ENCODE data around the gene ANKHD1.

ANKHD1 gene

DNA sequence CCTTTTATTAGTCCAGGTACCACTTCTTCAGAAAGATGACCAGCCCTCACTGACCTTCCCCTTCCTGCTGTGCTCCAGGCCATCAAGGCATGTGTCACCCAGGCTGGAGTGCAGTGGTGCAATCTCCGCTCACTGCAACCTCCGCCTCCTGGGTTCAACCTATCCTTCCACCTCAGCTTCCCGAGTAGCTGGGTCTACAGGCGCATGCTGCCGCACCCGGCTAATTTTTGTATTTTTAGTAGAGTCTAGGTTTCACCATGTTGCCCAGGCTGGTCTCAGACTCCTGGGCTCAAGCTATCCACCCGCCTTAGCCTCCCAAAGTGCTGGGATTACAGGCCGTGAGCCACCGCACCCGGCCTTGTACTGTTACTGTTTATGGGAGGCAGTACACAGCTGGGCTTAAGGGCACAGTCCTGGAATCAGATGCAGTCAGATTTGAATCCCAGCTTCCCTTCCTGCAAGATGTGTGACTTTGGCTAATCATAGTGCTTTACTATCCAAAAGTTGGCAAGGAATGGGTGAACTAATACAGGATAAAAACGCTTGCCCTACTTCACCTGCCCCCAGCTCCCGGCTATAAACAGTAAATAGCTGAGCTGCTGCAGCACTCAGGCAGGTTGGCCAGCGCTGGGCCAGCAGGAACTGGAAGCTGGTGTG is 145.3 kb downstream of the ANKHD1 start:
- no peak for DNase-seq (ENCODE audit: low read depth)

DNA sequence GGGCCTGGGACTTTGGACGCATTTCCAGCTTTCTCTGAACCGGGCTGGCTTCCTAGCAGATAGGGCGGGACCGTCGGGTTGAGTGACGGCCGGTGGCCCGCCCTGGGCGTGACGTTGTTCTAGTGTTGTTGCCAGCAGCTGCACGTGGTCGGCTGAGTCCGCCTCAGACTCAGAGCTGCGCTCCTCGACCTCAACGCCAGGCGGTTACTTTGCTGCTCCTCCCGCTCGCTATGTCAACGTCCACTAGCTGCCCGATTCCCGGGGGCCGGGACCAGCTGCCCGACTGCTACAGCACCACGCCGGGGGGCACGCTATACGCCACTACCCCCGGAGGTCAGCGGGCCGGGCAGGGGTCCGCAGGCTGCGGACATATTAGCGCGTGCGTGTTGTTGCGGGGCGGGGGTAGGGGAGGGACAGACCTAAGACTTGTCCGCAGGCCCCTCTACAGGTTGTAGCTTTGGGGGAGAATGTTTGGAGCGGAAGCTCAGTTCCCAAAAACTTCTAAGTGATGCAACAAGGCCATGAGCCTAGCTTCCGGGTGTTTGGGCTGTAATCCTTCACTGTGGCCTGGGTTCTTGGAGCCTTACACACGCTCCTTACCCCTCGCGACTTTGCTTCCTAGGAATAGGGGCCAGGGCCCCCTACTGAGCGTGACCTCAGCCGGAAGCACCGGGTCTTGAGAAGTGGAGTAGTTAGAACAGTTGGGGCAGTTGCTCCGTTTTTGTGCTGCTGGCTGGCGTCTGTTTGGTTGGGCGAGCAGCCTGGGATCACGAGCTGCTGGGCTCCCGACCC is 146.1 kb downstream of the ANKHD1 start, which contains the start of gene EIF4EBP3:
TSS of gene EIF4EBP3 (plus strand) at position 155 of the 792 bp plus-strand sequence. CDS start at position 231, 76 bp downstream.
- peak; percentile 77 for DNase-seq (ENCODE audit: low read depth)

DNA sequence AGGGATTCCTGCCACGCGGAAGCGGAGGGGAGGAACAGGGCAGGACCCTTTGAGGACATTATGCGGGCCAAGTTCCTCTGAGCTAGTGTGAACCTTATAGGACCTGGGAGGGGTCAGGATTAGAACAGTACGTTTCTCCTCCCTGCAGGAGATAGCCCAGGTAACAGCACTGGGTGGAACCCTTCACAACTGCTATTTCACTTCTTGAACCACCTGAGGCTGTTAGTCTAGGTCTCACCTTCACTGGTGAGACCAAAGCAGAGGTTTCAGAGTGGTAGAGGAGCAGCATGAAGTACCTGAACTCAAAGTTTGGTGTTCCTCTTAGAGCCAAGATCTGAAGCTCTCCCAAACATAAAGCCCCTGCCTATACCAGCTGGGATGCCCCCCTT is 146.7 kb downstream of the ANKHD1 start:
- DNase-seq (ENCODE audit: low read depth) = no peak

DNA sequence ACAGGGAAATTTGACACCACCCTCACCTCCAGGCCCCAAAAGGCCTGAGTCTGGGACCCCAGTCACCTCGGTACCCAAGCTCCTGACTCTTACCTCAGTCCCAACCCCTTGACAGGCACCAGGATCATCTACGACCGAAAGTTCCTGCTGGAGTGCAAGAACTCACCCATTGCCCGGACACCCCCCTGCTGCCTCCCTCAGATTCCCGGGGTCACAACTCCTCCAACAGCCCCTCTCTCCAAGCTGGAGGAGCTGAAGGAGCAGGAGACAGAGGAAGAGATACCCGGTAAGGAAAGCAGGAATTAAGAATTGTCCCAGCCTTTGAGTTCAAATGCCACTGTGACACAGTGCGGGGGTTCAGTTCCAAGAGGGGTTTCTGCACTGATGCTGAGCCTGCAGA is 147.2 kb downstream of the ANKHD1 start:
- DNase-seq (ENCODE audit: low read depth) = no peak

DNA sequence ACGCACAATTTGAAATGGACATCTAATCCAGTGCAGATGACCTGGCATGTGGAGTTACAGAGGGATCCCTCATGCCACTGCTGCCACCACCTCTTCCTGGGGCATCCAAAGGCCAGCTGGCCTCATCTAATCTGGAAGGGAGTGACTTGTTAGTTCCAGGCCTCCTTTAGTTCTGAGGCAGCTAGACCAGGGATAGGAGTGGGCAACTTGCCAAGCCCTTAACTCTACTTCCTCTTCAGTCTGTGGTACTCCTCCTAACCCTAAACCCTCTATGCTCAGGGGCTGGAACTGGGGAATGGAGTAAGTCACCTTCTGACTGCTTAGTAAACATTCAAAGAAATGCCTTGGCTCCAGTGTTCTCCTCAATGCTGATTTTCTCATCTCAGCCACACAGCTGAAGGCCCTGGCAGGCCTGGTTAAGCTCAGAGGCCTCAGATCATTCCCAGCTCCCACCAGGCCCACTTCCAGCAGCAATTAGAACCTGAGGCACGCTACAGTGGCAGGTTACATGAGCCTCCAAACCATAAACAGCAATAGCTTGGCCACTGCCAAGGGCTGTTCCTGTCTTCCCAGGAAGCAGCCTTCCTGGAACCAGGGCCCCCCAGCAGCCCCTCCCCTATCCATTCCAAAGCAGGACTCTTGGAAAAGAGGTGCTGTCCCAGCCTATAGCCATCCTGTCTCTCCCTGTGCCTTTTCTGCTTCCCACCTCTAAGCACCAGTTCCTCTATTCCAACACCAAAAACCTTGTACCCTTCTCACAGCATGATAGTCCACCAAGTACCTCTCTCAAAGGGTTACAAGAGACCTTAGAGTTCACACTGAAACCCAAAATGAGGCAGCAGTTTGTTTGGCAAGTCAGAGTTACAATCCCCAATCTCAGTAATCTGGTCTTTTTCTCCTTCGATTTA is 147.9 kb downstream of the ANKHD1 start:
- no peak for DNase-seq (ENCODE audit: low read depth)

DNA sequence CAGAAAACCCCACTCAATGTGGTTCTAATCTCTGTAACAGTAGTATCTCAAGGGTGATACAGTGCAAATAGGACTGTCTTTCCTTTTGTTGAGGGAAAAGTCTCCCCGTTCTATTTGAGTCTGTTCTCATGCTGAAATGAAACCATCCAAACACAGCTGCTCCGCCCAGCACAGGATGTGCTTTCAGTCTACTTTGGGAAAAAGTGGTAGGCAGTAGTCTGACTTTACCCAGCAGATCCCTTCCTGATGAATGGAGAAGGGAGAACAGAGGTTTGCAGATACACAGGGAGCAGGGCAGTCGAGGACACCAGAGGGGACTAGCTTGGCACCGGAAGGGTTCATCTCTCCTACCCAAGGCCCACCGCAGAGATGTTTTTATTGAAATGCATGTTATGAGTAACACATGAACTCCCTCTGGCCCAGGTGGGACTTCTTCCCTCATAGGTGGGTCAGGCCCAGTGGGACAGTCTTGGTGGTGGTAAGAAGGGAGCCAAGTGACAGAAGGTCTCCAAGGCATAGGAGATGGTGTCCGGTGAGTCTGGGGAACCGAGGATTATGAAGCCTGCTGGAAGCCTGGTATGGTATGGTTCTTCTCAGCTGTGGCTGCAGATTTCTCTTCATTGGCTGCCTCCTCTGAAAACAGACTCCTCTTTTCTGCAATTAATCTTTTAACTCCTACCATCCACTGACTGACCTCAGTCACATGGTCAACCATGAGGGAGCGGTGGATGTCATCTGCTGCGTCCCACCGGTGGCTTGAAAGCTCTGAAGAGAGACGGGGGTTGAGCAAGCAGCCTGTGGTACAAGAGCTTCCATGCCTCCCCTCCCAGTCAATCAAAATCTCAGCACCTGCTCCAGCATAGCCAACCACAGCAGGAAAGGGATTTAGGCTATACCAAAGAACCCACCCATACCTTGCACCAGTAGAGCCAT is 148.8 kb downstream of the ANKHD1 start:
- DNase-seq (ENCODE audit: low read depth) = no peak

DNA sequence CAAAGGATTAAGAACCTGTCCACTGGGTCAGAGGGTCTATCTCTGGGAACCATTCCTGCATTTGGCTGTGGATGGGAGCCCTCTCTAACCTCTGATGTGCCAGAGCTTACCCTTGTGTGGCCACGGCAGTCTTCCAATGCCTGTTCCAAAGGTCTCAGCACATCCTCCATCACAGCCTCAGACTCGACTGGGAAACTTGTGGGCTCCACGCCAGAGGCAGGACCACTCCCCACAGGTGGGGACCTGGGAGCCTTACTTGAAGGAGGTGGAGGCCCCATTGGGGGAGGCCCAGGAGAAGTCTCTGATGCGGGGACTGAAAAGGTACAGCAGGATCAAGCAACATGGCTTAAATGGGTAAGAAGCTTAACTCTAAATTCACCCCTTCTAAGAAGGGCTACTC is 150.2 kb downstream of the ANKHD1 start:
- no peak for DNase-seq (ENCODE audit: low read depth)

DNA sequence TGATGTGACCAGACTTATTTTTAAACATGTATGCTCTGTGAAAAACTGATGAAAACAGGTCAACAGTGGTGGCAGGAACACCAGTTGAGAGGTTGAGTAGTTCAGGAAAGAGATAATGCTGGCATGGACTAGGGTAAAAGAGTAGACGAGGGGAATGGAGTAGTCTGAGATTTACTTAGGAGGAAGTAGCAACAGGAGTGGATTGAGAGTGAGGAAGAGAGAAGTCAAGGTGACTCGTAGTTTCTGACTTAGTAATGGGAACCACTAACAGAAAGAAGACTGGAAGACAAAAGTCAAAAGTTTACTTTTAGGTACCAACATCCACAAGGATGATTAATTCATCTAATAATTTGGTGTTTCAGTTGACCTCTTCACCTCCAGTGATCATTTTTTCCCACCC is 152.0 kb downstream of the ANKHD1 start:
- no peak for DNase-seq (ENCODE audit: low read depth)

DNA sequence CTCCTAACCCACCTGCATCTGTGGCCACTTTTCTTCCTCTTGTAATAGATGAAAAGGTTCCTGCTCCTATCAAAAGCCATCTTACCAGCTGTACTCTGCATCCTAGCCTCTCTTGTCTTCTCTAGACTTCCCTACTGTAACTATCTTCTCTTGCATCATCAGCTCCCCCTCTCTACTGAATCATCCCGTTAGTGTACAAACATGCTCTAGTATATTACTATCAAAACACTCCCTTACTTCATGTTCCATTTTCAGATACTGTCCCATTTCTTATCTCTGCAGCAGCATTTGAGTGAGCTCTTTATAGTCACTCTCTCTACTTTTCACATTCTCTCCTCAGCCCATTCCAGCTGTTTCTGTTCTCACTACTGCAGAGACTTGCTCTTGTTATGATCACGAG is 152.8 kb downstream of the ANKHD1 start:
- no peak for DNase-seq (ENCODE audit: low read depth)

DNA sequence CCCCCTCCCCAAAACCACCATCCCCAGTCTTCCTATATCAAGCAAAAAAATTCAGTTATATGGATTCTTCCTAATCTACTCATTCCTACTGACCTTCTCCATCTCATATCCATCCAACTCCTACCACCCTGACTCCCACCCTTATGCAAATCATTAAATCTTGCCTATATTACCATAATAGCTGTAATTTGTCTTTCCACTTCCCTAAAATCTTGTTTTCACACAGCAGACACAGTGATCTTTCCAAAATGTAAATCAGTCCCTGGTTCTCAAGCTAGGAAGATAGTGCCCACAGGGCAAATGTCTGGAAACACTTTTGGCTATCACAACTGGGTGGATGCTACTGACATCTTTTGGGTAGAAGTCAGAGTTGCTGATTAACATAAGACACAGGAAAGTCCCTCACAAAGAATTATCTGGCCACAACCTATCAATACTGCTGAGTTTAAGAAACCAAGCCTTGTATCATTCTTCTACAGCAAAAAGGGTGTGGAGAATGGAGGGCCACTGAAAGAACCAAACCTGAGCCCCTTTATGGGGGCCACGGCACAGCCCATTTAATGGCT is 154.2 kb downstream of the ANKHD1 start:
- DNase-seq (ENCODE audit: low read depth) = no peak

DNA sequence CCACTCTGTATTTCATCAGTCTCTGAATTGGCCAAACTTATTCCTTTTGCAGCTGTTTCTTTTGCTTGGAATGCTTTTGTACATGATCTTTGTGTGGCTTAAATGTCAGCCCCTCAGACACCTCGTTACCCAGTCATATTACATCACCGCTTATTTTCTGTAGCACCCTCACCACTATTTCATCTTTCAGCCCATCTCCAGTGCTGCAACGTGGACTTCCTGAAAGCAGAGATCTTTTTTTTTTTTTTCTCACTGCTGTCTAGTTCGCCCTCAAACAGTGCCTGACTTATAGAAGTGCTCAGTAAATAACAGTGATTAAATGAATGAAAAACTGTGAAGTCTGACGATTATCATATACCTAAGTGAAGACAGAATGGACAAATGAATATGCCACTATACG is 154.8 kb downstream of the ANKHD1 start:
- DNase-seq (ENCODE audit: low read depth) = no peak

DNA sequence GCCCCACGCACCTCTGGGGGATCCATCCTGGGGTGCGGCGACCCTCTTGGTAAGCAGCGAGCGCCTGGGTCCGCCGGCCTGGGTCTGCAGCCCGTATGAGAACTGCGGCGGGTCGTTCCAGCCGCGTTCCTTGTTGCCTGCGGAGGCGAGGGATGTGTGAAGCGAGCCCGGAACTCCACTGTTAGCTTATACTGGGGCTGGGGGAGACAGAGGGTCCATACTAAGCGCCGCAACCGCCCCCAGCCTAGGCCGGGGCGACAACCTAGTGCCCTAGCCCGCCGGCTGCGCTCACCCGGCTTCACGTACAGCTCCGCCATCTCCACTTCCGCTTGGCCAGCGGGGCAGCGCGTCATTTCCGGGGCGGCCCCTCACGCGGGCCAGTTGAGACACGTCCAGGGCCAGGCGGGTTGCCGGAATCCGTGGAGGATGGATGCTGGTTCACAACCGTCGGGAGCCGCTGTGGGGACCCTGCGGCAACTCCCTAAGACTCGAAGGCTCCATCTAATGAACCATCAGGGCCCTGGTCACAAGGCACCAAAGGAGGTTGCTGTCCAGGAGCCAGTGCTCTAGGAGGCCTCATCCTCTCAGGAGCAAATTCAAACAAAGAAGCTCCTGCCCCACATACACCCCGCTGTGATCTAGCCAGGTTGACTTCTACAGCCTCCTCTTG is 155.6 kb downstream of the ANKHD1 start, which contains the start of gene SRA1:
TSS of gene SRA1 (minus strand) at position 338 of the 670 bp plus-strand sequence. CDS start at position 317, 21 bp downstream.
- DNase-seq (ENCODE audit: low read depth) = peak; percentile 84

DNA sequence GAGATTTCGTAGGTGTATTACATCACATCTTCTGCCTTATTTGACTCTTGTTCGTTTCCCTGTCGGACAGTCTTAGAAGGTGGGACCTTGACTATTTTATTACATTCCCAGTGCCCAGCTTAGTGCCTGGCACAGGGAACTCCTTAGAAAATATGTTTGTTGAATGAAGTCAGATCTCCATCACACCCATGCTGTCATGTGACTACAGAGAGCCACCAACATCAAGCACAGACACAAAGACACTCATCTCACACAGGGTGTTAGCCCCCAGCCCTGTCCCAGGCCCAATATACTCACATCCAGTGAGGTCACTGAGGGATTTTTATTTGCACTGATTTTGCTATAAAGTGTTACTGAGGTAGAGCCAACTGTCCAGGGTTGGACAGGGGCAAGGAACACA is 156.3 kb downstream of the ANKHD1 start:
- DNase-seq (ENCODE audit: low read depth) = no peak

DNA sequence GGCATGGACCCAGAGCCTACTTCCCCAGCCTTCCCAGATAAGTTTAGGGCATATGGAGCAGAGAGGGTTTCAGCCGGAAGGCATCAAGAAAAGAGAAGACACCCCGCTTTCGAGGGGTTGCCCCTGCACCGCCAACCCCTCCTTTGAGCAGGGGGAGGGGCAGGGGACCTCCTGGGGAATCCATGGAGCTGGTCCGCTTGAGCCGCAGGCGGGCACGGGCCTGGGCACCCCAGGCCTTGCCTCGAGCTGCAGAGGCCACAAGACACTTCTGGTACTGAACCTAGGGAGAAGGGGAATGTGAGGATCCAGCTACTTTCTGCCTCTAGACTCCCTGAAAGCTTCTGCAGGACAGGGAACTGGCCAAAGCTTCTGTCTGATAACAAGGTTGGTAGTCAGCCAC is 156.9 kb downstream of the ANKHD1 start:
- DNase-seq (ENCODE audit: low read depth) = no peak

DNA sequence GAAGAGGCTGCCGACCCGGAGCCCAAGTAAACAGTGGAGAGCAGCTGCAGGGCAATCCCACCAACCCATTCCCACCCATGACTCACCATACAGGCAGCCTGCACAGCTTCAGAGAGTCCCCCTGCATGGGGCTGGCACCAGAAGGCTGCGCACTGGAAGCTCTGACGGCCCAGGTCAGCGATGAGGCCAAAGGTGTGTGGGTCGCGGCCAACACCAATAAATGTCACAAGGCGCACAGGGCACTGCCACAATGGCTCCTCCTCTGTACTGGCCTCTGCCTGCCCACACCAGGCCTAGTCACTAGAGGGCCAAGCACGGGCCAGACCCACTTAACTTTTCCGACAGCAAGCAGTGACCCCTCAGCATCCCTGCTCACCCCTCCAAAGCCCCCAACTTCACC is 158.6 kb downstream of the ANKHD1 start:
- no peak for DNase-seq (ENCODE audit: low read depth)

DNA sequence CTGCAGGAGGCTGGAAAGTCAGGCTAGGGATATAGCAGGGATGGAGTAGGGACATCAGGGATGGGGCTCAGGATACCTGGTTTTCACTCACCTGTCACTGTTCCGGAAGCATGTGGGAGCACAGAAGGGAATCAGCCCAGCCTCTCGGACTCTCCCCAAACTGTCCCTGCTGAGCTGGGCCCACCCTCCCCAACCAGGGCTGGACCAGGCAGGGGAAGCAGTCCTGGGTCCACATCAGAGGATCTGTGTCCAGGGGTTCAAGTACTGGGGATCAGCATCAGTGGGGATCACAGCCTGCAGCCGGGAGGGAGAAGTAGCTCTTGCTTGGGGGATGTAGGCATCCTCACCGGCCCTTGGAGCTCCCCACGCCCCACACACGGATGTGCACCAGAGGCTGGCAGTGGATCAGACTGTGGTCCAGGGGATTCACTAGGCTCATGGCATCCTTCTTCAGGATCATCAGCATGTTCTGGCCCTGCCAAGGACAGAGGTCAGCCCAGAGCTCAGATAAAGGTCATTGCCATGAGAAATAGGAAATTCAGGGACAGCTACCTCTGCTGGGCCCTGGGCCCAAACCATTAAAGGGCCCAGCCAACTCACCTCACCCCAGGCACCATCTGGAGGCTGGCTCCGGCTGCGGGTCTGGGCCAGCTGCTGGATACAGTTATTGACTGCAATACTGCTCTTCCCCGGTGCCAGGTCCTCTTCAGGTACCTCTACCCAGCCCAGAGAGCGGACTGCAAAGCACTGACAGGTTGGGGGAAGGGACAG is 160.3 kb downstream of the ANKHD1 start:
- no peak for DNase-seq (ENCODE audit: low read depth)

DNA sequence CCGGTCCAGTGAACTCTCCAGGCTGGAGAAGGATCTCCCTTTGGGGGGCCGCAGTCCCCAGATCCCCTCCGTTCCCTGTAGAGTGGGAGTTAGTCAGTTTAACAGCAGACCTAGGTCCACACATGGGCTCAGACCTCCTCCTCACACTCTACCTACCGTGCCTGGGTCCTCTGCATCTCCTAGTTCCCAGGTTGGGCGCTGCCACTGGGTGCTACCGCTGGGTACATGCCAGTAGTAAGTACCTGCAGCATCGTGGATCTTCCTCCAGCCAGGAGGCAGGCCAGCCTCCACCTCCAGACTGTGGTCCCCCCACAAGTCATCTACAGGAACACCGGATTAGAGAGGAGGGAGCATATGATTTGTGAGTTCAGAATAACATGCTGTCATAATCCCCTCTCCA is 162.0 kb downstream of the ANKHD1 start:
- no peak for DNase-seq (ENCODE audit: low read depth)

DNA sequence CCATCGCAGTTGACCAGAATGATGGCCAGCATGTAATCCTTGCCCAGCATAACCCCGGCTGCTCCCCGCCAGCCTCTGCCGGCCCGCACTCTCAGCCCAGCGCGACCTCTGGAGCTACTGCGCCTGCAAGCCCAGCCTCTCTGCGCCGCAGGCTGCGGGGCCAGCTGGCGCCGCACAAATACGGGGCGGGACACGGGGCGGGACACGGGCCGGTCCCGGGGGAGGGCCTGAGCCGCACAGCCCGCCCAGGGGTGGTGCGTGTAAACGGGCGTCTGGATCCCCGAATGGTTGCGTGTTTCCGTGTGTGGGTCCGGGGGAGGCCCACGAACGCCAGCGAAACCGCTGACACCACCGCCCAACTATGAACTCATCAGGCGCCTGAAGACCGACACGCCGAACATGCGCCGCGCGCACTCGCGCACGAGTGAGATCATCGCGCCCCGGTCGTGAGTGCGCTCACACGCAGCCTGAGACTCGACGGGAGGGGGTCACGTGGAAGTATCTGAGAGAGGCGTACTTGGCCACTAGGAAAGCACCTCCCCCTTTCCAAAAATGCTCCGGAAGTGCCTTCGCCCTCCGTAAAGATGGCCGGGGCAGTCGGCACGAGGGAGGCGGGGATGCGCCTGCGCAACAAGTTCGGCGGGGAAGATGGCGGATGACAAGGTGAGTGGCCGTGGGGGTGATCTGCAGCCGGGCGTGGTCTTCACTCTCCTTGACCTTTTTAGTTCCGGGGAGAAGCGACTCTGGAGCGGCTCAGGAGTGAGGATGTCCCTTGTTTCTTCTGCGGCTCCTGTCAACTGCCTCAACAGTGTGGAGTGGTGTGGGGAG is 162.8 kb downstream of the ANKHD1 start, which contains the start of the genes APBB3 and SLC35A4:
TSS of gene APBB3 (minus strand) at position 403 of the 828 bp plus-strand sequence. CDS start at position 50, 353 bp downstream.
TSS of gene SLC35A4 (plus strand) at position 633 of the 828 bp plus-strand sequence. CDS start 2,342 bp downstream, outside the sequence.
- DNase-seq (ENCODE audit: low read depth) = peak; percentile 93

All from stimulated activated CD8-positive, alpha-beta memory T cell treated with anti-CD3 and anti-CD28 coated beads, Interleukin-4, amount 100 ng/mL, for 24 hours (primary cell).